OCI-LY3 (cell line): Measurements from ENCODE around the gene RASGRF2.

Experiments used
- H2AFZ ChIP-seq: fragments of 200-600, 300-600 bp; shearing (Covaris generic); 2 replicates; pipeline ENCODE4 v1.6.0; 2014; ENCODE audit warnings: antibody characterized with exemption, low read depth, low read length
- H3K27ac ChIP-seq: fragments of 200-600, 300-600 bp; sonication (generic); 2 replicates; pipeline ENCODE4 v1.5.1; 2014; ENCODE audit warnings: mild to moderate bottlenecking, low read length, moderate library complexity, mixed read lengths
- H3K27me3 ChIP-seq: fragments of 200-600, 300-600 bp; sonication (generic); 2 replicates; pipeline ENCODE4 v1.6.1; 2014; ENCODE audit warnings: low read depth, low read length, mixed read lengths
- H3K36me3 ChIP-seq: fragments of 200-600, 300-600 bp; sonication (generic); replicated peaks from 2 replicates; pipeline ENCODE3; 2014; ENCODE audit warnings: low read depth, low read length, mixed read lengths
- H3K4me1 ChIP-seq: fragments of 300-600, 200-600 bp; sonication (generic); 2 replicates; pipeline ENCODE4 v1.6.1; 2014; ENCODE audit warnings: low read length, mixed read lengths
- H3K4me2 ChIP-seq: fragments of 200-600, 300-600 bp; sonication (generic); 2 replicates; pipeline ENCODE4 v1.6.1; 2014; ENCODE audit warnings: low read length, mixed read lengths
- H3K4me3 ChIP-seq: fragments of 300-600, 200-600 bp; sonication (generic); 2 replicates; pipeline ENCODE4 v1.5.1; 2014; ENCODE audit warnings: antibody characterized with exemption, mild to moderate bottlenecking, low read length, moderate library complexity
- H3K79me2 ChIP-seq: fragments of 300-600, 200-600 bp; shearing (Covaris generic); 2 replicates; pipeline ENCODE4 v1.6.1; 2014; ENCODE audit warnings: mild to moderate bottlenecking, low read length, mixed read lengths
- H3K9ac ChIP-seq: fragments of 300-600, 200-600 bp; shearing (Covaris generic); 2 replicates; pipeline ENCODE4 v1.6.0; 2014; ENCODE audit warnings: mild to moderate bottlenecking, low read length, moderate library complexity
- H3K9me3 ChIP-seq: fragments of 200-600, 300-600 bp; shearing (Covaris generic); 2 replicates; pipeline ENCODE4 v1.6.1; 2014; ENCODE audit warnings: low read length, mixed read lengths; ENCODE audit not compliant: insufficient read depth
- H4K20me1 ChIP-seq: fragments of 200-600, 300-600 bp; sonication (generic); 2 replicates; pipeline ENCODE4 v1.6.1; 2016; ENCODE audit warnings: low read length, mixed read lengths; ENCODE audit not compliant: insufficient read depth
- CTCF ChIP-seq: fragments of 200-600, 300-600 bp; sonication (generic); IDR thresholded peaks from 2 replicates; pipeline ENCODE4 v1.5.1; 2014; ENCODE audit warnings: antibody characterized with exemption, low read length, low read depth
- EZH2phosphoT487 ChIP-seq: fragments of 200-600 bp; shearing (Covaris generic); IDR thresholded peaks from 2 replicates; pipeline ENCODE4 v1.6.1; 2018; ENCODE audit warnings: antibody characterized with exemption, mixed run types, low read depth

The RASGRF2 gene

DNA sequence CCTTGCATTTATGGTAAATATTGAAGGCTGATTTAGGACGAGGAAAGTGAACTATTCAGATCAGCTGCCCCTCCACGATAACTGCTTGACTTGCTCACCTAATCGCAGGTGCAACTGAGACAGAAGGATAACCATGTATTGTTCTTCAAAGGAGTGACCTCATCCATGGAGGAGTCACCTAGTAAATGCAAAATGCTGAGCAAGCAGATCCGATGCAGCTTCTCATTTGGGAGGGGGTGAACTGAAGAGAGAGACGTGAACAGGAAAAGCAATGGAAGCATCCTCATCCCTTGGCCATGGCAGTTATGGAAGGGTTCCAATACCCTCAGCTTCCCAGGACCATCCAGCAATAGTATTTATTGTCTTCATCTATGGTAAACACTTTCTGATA lies 47.5 kb downstream of the RASGRF2 start:
- no peaks in the 10 kb centered on the region for H3K36me3 ChIP-seq
- H3K27me3 ChIP-seq: no peaks in the 10 kb centered on the region
- H3K9me3 ChIP-seq: no peaks in the 10 kb centered on the region
- no peaks in the 10 kb centered on the region for H3K79me2 ChIP-seq
- H3K27ac ChIP-seq: no peak overlapping the region
- no peak overlapping the region for H2AFZ ChIP-seq
- H3K4me3 ChIP-seq: no peak overlapping the region
- no peak for TF ChIP-seq CTCF
- no peaks in the 10 kb centered on the region for H4K20me1 ChIP-seq
- peaks cover 3% of the 10 kb centered on the region; the same call in 1 of the 2 replicates for H3K4me1 ChIP-seq
- no peak overlapping the region for H3K9ac ChIP-seq
- H3K4me2 ChIP-seq: no peak overlapping the region

GRCh38 chr5:81010336-81011169 lies 50.4 kb downstream of the RASGRF2 start:
- H3K4me2 ChIP-seq: no peak overlapping the region
- no peaks in the 10 kb centered on the region for H3K9me3 ChIP-seq
- H3K27ac ChIP-seq: no peak overlapping the region
- no peak overlapping the region for H3K4me3 ChIP-seq
- H3K27me3 ChIP-seq: no peaks in the 10 kb centered on the region
- peaks cover 3% of the 10 kb centered on the region; the same call in 1 of the 2 replicates for H3K4me1 ChIP-seq
- H4K20me1 ChIP-seq: no peaks in the 10 kb centered on the region
- H3K36me3 ChIP-seq: no peaks in the 10 kb centered on the region
- no peaks in the 10 kb centered on the region for H3K79me2 ChIP-seq
- no peak overlapping the region for H2AFZ ChIP-seq
- no peak for TF ChIP-seq EZH2phosphoT487
- no peak overlapping the region for H3K9ac ChIP-seq

GRCh38 chr5:81014348-81014747 lies 54.2 kb downstream of the RASGRF2 start:
- no peak overlapping the region for H3K27ac ChIP-seq
- TF ChIP-seq CTCF (no peak), EZH2phosphoT487 (no peak)
- H3K79me2 ChIP-seq: no peaks in the 10 kb centered on the region

GRCh38 chr5:81016116-81016515 lies 56.0 kb downstream of the RASGRF2 start:
- Histone ChIP-seq H3K27me3 (no peaks in the 10 kb centered on the region), H3K4me2 (no peak overlapping the region), H3K27ac (no peak overlapping the region), H3K9me3 (no peaks in the 10 kb centered on the region), H3K4me3 (no peak overlapping the region), H3K9ac (no peak overlapping the region), H2AFZ (no peak overlapping the region), H3K4me1 (no peaks in the 10 kb centered on the region), H4K20me1 (no peaks in the 10 kb centered on the region), H3K36me3 (no peaks in the 10 kb centered on the region), H3K79me2 (no peaks in the 10 kb centered on the region)
- TF ChIP-seq CTCF (no peak), EZH2phosphoT487 (no peak)

More at GRCh38 chr5:81014348-81014747, 54.2 kb downstream of the RASGRF2 start:
- Histone ChIP-seq H3K4me3 (no peak overlapping the region), H2AFZ (no peak overlapping the region), H3K4me1 (no peaks in the 10 kb centered on the region), H3K27me3 (no peaks in the 10 kb centered on the region), H4K20me1 (no peaks in the 10 kb centered on the region), H3K36me3 (no peaks in the 10 kb centered on the region), H3K9me3 (no peaks in the 10 kb centered on the region), H3K9ac (no peak overlapping the region), H3K4me2 (no peak overlapping the region)
